ENCODE measurements around the gene TMCO4.

TMCO4 gene

DNA sequence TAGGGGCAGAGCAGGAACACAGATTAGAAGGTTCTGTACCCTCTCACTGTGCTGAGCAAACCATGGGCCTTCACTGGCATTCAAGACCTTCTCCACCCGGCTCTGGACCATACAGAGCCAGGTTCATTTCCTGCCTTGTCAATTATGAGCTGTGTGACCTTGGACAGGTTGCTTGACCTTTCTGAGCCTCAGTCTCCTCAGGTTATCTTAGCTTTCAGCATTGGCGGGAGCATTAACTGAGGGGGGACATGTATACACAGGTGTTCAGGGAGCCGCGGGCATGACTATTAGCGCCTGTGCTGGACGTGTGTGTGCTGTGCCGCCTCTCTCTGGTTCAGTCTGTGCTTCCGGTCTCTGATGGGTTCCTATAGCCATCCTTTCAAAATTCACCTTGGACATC, 102.9 kb downstream of the TMCO4 start:
- TF ChIP-seq, protein P1, sequence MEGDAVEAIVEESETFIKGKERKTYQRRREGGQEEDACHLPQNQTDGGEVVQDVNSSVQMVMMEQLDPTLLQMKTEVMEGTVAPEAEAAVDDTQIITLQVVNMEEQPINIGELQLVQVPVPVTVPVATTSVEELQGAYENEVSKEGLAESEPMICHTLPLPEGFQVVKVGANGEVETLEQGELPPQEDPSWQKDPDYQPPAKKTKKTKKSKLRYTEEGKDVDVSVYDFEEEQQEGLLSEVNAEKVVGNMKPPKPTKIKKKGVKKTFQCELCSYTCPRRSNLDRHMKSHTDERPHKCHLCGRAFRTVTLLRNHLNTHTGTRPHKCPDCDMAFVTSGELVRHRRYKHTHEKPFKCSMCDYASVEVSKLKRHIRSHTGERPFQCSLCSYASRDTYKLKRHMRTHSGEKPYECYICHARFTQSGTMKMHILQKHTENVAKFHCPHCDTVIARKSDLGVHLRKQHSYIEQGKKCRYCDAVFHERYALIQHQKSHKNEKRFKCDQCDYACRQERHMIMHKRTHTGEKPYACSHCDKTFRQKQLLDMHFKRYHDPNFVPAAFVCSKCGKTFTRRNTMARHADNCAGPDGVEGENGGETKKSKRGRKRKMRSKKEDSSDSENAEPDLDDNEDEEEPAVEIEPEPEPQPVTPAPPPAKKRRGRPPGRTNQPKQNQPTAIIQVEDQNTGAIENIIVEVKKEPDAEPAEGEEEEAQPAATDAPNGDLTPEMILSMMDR (conservative IDR thresholded peaks at IDR 0.05; ENCODE audit: control insufficient read depth, insufficient read depth, low read depth, low read length): no peak
- no peak for DNase-seq (ENCODE audit: low read depth)
- no peak overlapping the region for H3K4me3 ChIP-seq (ENCODE audit: control insufficient read depth, low read depth, low read length)

DNA sequence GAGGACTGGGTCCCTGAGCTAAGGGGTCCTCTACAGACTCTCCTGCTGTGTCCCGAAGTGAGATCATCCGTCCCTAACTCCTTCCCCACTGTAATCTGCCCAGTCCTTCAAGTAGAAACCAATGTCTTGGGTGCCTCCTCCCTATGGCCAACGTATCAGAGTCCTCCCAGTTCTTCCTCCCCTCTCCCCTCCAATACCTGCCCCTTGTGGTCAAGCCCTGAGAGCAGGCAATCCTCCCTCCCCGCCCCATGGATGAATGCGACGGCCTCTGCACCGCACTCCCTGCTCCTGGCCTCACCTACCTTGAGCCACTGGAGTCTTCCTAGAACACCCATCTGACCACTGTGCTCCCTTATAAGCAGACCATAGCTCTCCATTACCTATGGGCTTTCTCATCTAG, 103.9 kb downstream of the TMCO4 start:
- H3K4me3 ChIP-seq (ENCODE audit: control insufficient read depth, low read depth, low read length): no peak overlapping the region
- DNase-seq (ENCODE audit: low read depth): no peak
- TF ChIP-seq, protein P1 (conservative IDR thresholded peaks at IDR 0.05; ENCODE audit: control insufficient read depth, insufficient read depth, low read depth, low read length): no peak

DNA sequence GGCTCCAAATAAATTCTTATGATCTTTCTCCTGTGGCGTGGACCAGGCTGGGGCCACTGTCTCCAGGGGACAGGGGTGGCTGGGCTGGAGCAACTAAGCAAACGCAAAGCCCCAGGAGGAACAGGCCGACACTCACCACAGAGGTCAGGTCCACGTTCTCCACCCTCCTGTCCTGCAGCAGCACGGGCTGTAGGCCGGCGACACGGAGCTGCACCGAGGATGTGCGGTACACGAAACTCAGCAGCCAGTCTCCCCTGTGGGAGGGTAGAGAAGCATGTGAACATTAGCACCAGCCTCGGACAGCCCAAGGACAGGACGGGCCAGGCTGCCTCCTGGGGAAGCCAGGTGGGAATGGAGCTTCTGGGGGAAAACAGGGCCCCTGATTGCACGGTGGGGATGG, 105.4 kb downstream of the TMCO4 start:
- no peak overlapping the region for H3K4me3 ChIP-seq (ENCODE audit: control insufficient read depth, low read depth, low read length)
- TF ChIP-seq, protein P1 (conservative IDR thresholded peaks at IDR 0.05; ENCODE audit: control insufficient read depth, insufficient read depth, low read depth, low read length): no peak
- no peak for DNase-seq (ENCODE audit: low read depth)

DNA sequence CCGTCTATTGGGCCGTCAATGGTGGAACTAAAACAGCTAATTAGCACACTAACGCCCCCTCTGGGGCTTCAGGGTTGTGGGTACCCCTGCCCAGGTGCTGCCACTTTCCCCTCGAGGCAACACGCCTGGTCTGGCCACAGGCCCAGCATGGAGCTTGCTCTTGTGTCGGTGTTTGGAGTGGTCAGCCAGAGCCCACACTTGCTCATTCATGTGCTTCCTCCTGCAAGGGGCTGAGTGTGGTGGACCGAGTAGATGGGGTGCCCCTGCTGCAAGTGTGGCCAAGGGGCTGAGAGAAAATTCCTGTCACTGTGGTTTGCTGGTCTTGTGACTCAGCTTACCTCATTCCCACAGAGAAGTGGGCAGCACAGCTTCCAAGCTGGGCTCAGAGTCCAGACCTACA, 109.4 kb downstream of the TMCO4 start:
- TF ChIP-seq, protein P1 (conservative IDR thresholded peaks at IDR 0.05; ENCODE audit: control insufficient read depth, insufficient read depth, low read depth, low read length): no peak
- no peak for DNase-seq (ENCODE audit: low read depth)
- H3K4me3 ChIP-seq (ENCODE audit: control insufficient read depth, low read depth, low read length): no peak overlapping the region

DNA sequence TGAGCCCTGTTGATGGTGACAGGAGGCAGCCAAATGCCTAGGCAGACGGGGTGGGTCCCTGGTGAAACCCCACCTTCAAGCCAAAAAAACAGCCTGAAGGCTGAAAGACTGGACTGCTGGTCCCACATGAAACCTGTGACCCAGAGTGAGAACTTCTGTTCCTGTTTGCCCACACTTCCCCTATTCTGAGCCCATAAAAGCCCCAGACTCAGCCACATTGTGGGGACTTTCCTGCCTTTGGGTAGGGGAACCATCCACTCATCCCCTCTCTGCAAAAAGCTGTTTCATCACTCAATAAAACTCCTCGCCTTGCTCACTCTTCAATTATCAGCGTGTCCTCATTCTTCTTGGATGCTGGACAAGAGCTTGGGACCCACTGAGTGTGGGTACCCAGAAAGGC, 109.9 kb downstream of the TMCO4 start:
- TF ChIP-seq, protein P1 (conservative IDR thresholded peaks at IDR 0.05; ENCODE audit: control insufficient read depth, insufficient read depth, low read depth, low read length): no peak
- no peak for DNase-seq (ENCODE audit: low read depth)

DNA sequence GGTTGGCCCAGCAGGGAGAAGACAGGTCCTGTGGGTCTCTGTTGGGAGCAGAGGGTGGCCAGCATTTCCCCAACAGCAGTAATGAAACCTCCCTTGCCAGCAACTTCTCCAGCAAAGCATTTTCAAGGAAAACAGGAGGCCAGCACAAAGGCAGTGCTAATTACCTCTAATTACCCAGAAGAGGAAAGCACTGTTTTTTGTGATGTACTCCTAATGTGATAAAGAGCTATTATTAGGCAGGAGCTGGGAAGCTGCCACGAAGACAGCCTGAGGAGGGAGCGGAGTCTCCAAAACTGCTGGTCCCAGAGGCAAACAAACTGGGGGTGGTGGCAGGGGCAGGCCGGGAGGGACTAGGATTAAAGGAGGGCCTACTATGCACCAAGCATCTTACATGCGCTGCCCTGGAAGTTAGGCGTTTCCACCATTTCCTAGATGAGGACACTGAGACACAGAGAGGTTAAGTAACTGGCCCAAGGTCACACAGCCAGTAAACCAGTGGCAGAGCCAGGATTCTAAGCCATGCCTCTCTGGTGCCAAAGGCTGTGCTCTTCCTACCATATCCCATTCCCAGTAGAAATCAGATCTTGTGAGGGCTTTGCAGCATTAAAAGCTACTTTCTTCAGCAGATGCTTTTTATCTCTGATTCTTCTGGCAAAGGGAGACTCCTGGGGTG, 110.5 kb downstream of the TMCO4 start:
- no peak for DNase-seq (ENCODE audit: low read depth)
- no peak overlapping the region for H3K4me3 ChIP-seq (ENCODE audit: control insufficient read depth, low read depth, low read length)
- TF ChIP-seq, protein P1 (conservative IDR thresholded peaks at IDR 0.05; ENCODE audit: control insufficient read depth, insufficient read depth, low read depth, low read length): no peak

More for the DNA sequence above, 109.9 kb downstream of the TMCO4 start:
- no peak overlapping the region for H3K4me3 ChIP-seq (ENCODE audit: control insufficient read depth, low read depth, low read length)
